Psoas muscle (tissue), 8 donors: ENCODE measurements around the gene RIPOR3. TPM values are rescaled to one million over a fixed set of nuclear protein-coding genes. Genes with fewer than 3 reads are reported as not detected.

Experiments
- ATAC-seq, 4 donors: fragments of 200-7000 bp; cut with Tn5 transposase; one replicate each; pipeline ENCODE4 v1.9.1; 2020; ENCODE audit warnings: moderate library complexity in 3 of 4, mild to moderate bottlenecking in 2 of 4
- DNase-seq, 2 donors: peaks; one replicate each; pipeline ENCODE4 v3.0.0-alpha.2; 2020
- H3K27ac ChIP-seq: fragments of 200-600 bp; one replicate; pipeline ENCODE4 v1.8.0; 2022
- H3K27me3 ChIP-seq, 3 donors: fragments of 200-600 bp in 1 of 3; one replicate each; pipeline versions ENCODE4 v1.6.1 to v1.8.0; 2013 to 2022; ENCODE audit warnings: low read length in 2 of 3, mild to moderate bottlenecking in 2 of 3, moderate library complexity in 1 of 3; ENCODE audit not compliant: insufficient read depth in 3 of 3
- H3K36me3 ChIP-seq, 2 donors: fragments of 200-600 bp in 1 of 2; one replicate each; pipeline versions ENCODE4 v1.6.1 to v1.8.0; 2013 to 2022; ENCODE audit warnings: low read depth in 1 of 2, mild to moderate bottlenecking in 1 of 2, moderate library complexity in 1 of 2; ENCODE audit not compliant: insufficient read depth in 1 of 2
- H3K4me1 ChIP-seq: fragments of 200-600 bp; one replicate; pipeline ENCODE4 v1.8.0; 2022
- H3K4me3 ChIP-seq: fragments of 200-600 bp; one replicate; pipeline ENCODE4 v1.8.0; 2022; ENCODE audit warnings: mild to moderate bottlenecking
- H3K9me3 ChIP-seq: fragments of 200-600 bp; one replicate; pipeline ENCODE4 v1.8.0; 2022
- CTCF ChIP-seq: fragments of 200-600 bp; IDR thresholded peaks from one replicate; pipeline ENCODE4 v1.8.0; 2022; ENCODE audit warnings: antibody characterized with exemption
- WGBS, 3 donors: extraction: QIAGEN DNeasy Blood & Tissue Kit; methylation state at CpG; one replicate each; pipeline versions ENCODE4 v1.1.6 to v1.1.7; 2013; 5-methylcytosine and 5-hydroxymethylcytosine counted together
- intact Hi-C, 2 donors: fragments of 100-400 bp; cut with DNase I; formaldehyde crosslinking; loops; one replicate each; pipeline versions ENCODE4 v1.11.0 to v1.14.2; 2022
- polyA plus RNA-seq, 3 donors: library from polyadenylated mRNA; stranded (reverse); fragments of 200-250 nt; gene quantifications; one replicate each; pipeline ENCODE4 v1.2.3, GENCODE V29; 2013
- total RNA-seq, 4 donors: library from RNA; stranded (reverse); fragmentation: NEBNext Ultra II Directional in 2 of 4; extraction: Animal tissue kit (Norgen Biotek cat#: 25700) in 2 of 4; gene quantifications; one replicate each; pipeline versions ENCODE4 v1.2.1 to v1.2.4, GENCODE V29; 2021 to 2023
- donor health status: healthy with polysubstance abuse.
- donor health status: DM: no; HTN: no; CAD: no; lungs with moderate emphysema.
- donor health status: Bipolar disorder and iron deficiency.
- donor health status: healthy.
- donor health status: DM: yes; HTN: yes; CAD: no.
- donor health status: DM: no; HTN: no; CAD: no.
- donor health status: DM: no; HTN: no; CAD: no.
- donor health status: DM: yes; HTN: yes; CAD: no.

RIPOR3 gene
- total and polyA plus RNA-seq, 7 donors: 3.1 to 5.7 (median 5.2) TPM

- DNase-seq (peak in 1 of 2 donors; percentile 22), ATAC-seq (peak in 3 of 4 donors; percentile 19 to 35 (median 34))
- WGBS, 3 donors: 46 to 58% (median 49%) methylated on average over 22 to 23 of the region's 23 CpGs
- Histone ChIP-seq H3K36me3 (no peaks in the 10 kb centered on the region), H3K4me3 (peak overlapping the region; percentile 63), H3K27ac (peak overlapping the region; percentile 16), H3K27me3 (peaks cover 0 to 21% (median 0%) of the 10 kb centered on the region in 3 donors), H3K4me1 (no peaks in the 10 kb centered on the region), H3K9me3 (no peaks in the 10 kb centered on the region)
- no peak for TF ChIP-seq CTCF
- intact Hi-C loops: no loop called here
Measured at GRCh38 chr20:50691573-50692551, 520 bp upstream of the RIPOR3 start.

DNA sequence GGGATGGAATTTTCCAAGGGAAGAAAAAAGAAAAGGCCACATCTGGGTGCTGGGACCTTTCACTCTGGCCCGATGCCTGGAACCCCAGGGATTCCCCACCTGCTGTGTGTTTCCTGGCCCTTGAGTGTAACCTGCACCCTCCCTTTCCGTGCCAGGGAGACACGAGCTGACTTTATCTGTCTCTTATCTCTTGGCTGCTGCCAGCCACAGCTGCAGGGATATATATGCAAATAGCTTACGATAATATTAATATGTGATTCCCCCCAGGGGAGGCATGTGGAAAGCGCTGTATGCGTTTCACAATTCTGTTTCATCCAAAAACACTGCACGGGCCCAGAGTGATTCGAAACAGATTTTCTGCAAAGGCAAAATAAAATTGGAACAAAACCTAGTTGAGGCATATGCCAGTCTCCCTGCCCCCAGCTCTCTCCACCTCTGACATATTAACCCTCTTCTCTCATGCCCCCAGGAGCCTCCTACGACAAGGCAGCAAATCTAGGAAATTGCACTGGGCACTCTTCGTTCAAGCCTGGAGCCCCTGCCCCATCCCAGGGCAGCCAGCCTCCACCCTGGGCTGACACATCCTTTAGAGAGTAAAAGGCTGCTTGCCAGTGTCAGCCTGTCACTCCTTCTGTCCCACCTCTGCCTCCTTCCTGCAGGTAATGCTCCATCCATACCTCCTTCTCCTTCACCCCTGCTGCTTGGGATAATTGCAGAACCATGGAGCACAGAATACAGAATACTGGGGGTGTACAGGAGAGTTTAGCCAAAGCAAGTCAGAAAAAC lies 1.3 kb downstream of the RIPOR3 start:
- Histone ChIP-seq H3K27me3 (peaks cover 0 to 21% (median 0%) of the 10 kb centered on the region in 3 donors), H3K4me1 (no peaks in the 10 kb centered on the region), H3K9me3 (no peaks in the 10 kb centered on the region), H3K4me3 (peak overlapping the region; percentile 63), H3K27ac (peak overlapping the region; percentile 5), H3K36me3 (no peaks in the 10 kb centered on the region)
- DNase-seq: peak; percentile 25 to 56
- intact Hi-C loops: no loop called here
- ATAC-seq: peak in 1 of 4 donors; percentile 37
- no peak for TF ChIP-seq CTCF
- WGBS, 3 donors: 49 to 56% (median 50%) methylated on average over 10 of the region's 10 CpGs

DNA sequence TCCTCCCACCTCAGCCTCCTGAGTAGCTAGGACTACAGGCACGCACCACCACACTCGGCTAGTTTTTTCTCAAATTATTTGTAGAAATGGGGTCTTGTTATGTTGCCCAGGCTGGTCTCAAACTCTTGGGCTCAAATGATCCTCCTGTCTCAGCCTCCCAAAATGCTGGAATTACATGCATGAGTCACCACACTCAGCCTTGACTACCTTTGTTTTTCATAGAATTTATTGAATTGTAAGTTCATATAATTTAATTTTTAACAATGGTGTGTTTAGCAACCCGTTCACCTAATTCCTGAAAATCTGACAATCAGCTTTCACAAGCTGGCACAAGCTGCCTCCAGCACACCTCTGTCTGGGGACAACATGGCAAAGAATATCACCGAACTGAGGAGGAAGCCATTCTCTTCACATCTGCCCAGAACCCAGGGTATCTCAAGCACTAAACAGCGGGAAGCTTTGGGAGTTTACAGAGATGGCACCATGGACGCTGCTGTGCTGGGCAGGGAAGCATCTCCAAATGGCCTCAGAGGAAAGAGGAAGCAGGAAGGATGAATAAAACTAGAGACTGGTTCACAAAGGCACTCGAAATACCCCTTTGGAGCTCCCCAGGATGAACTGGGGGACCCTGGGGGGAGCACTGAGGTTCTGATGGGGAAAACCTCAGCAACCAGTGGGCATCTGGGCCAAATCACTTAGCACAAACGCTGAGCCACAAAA lies 2.9 kb downstream of the RIPOR3 start:
- H3K27me3 ChIP-seq: peaks cover 0 to 21% (median 0%) of the 10 kb centered on the region in 3 donors
- ATAC-seq (no peak), DNase-seq (no peak)
- H3K9me3 ChIP-seq: no peaks in the 10 kb centered on the region
- intact Hi-C loops: no loop called here
- H3K4me1 ChIP-seq: no peaks in the 10 kb centered on the region
- no peaks in the 10 kb centered on the region for H3K36me3 ChIP-seq
- TF ChIP-seq CTCF: no peak
- no peak overlapping the region for H3K4me3 ChIP-seq
- 84 to 90% (median 89%) methylated on average over 8 of the region's 8 CpGs for WGBS, 3 donors
- no peak overlapping the region for H3K27ac ChIP-seq

- Histone ChIP-seq H3K27me3 (peaks cover 0 to 12% (median 0%) of the 10 kb centered on the region in 3 donors), H3K27ac (peak overlapping the region; percentile 30), H3K36me3 (no peaks in the 10 kb centered on the region), H3K4me3 (peak overlapping the region; percentile 2), H3K4me1 (no peaks in the 10 kb centered on the region), H3K9me3 (no peaks in the 10 kb centered on the region)
- TF ChIP-seq CTCF: no peak
- 38 to 54% (median 39%) methylated on average over 10 of the region's 10 CpGs for WGBS, 3 donors
- ATAC-seq: peak; percentile 13 to 69 (median 42)
- no peak for DNase-seq
- intact Hi-C loops: no loop called here
Measured at GRCh38 chr20:50686821-50687220, 4.5 kb downstream of the RIPOR3 start.
